LNCaP clone FGC (cell line): ENCODE measurements around the gene NR2C2AP.

Source experiments
- DNase-seq: peaks from one replicate; pipeline ENCODE4 v3.0.0-alpha.2; 2011; ENCODE audit warnings: low read depth
- H3K4me3 ChIP-seq: 2 replicates; pipeline ENCODE4 v1.5.1; 2011; ENCODE audit warnings: mild to moderate bottlenecking, low read depth, low read length, control low read depth
- CTCF ChIP-seq: IDR thresholded peaks from 2 replicates; pipeline ENCODE4 v1.5.1; 2012; ENCODE audit warnings: mild to moderate bottlenecking; ENCODE audit not compliant: control insufficient read depth, insufficient read depth; ENCODE audit errors: extremely low read depth

The NR2C2AP gene

GRCh38 chr19:19151418-19151817 is 51.8 kb downstream of the NR2C2AP start:
- H3K4me3 ChIP-seq: no peak overlapping the region
- DNase-seq: no peak
- no peak for TF ChIP-seq CTCF
